ENCODE results near the gene CRADD.

DNA sequence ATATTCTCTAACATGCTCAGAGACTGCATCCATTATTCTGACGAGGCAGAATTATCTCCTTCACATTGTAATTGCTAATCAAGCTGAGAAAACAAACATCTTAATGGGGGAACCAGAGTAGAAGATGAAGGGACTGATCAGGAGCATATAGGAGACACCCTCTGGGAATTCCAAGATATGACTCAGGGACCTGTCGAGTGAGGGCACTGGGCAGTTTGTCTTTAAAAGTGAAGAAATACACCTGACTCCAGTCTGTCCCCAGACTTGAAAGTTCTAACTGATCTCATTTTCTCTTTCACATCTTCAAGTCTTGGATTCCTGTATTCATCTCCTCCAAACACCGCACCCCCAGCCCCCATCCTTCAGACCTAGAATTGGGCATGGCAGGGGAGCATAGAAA lies 244.3 kb downstream of the CRADD start:
- TF ChIP-seq, protein P1, sequence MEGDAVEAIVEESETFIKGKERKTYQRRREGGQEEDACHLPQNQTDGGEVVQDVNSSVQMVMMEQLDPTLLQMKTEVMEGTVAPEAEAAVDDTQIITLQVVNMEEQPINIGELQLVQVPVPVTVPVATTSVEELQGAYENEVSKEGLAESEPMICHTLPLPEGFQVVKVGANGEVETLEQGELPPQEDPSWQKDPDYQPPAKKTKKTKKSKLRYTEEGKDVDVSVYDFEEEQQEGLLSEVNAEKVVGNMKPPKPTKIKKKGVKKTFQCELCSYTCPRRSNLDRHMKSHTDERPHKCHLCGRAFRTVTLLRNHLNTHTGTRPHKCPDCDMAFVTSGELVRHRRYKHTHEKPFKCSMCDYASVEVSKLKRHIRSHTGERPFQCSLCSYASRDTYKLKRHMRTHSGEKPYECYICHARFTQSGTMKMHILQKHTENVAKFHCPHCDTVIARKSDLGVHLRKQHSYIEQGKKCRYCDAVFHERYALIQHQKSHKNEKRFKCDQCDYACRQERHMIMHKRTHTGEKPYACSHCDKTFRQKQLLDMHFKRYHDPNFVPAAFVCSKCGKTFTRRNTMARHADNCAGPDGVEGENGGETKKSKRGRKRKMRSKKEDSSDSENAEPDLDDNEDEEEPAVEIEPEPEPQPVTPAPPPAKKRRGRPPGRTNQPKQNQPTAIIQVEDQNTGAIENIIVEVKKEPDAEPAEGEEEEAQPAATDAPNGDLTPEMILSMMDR (IDR thresholded peaks at IDR 0.05 in 4 of 5, conservative IDR thresholded peaks at IDR 0.05 in 1 of 5): no peak
- TF ChIP-seq POLR2A (IDR thresholded peaks at IDR 0.05): no peak

Data from gastrocnemius medialis (tissue), 4 donors.